DMS53 treated with DMSO at 0.1 percent for 48 hours (cell line): ENCODE results near the gene SMIM5.

Experiments
- DNase-seq: peaks from one replicate; lab custom pipeline; 2025; ENCODE audit not compliant: unreplicated experiment; lab: John Stamatoyannopoulos, UW

Gene SMIM5

GRCh38 chr17:75664099-75664549 is 30.9 kb downstream of the SMIM5 start:
- no peak for DNase-seq

GRCh38 chr17:75665981-75666380 is 32.7 kb downstream of the SMIM5 start:
- DNase-seq = no peak

- peak; percentile 96 for DNase-seq
These were observed 33.9 kb downstream of the SMIM5 start, which contains the start of the genes RECQL5 and SAP30BP for GRCh38 chr17:75666959-75667790. TSS of gene RECQL5 (minus strand) at chr17:75667154. CDS start at chr17:75666557, 597 bp downstream. TSS of gene SAP30BP (plus strand) at chr17:75667338. CDS start at chr17:75667373, 35 bp downstream.

GRCh38 chr17:75667825-75668224 is 34.6 kb downstream of the SMIM5 start:
- DNase-seq = no peak

- no peak for DNase-seq
These were observed 35.3 kb downstream of the SMIM5 start for GRCh38 chr17:75668489-75668888.

- DNase-seq = no peak
These were observed 37.6 kb downstream of the SMIM5 start for GRCh38 chr17:75670868-75671267.

- DNase-seq = no peak
These were observed 38.8 kb downstream of the SMIM5 start for GRCh38 chr17:75672011-75672410.

GRCh38 chr17:75673487-75673886 is 40.3 kb downstream of the SMIM5 start:
- no peak for DNase-seq

- DNase-seq = no peak
These were observed 43.2 kb downstream of the SMIM5 start for GRCh38 chr17:75676461-75676860.

- DNase-seq = no peak
These were observed 46.5 kb downstream of the SMIM5 start for GRCh38 chr17:75679706-75680211.

- DNase-seq = no peak
These were observed 47.2 kb downstream of the SMIM5 start for GRCh38 chr17:75680431-75680830.

- DNase-seq = no peak
These were observed 48.1 kb downstream of the SMIM5 start for GRCh38 chr17:75681289-75681688.

GRCh38 chr17:75683583-75683982 is 50.3 kb downstream of the SMIM5 start:
- DNase-seq = no peak

- DNase-seq = no peak
These were observed 51.0 kb downstream of the SMIM5 start for GRCh38 chr17:75684249-75684648.

GRCh38 chr17:75684924-75685323 is 51.7 kb downstream of the SMIM5 start:
- DNase-seq = no peak

GRCh38 chr17:75685499-75685898 is 52.3 kb downstream of the SMIM5 start:
- no peak for DNase-seq

- no peak for DNase-seq
These were observed 55.1 kb downstream of the SMIM5 start for GRCh38 chr17:75688209-75688825.

- no peak for DNase-seq
These were observed 56.2 kb downstream of the SMIM5 start for GRCh38 chr17:75689441-75689873.
